Smooth muscle cell of the brain vasculature (primary cell): ENCODE data around the gene KRTAP10-12.

Experiments
- DNase-seq: peaks from one replicate; pipeline ENCODE4 v3.0.0-alpha.2; 2012; ENCODE audit warnings: low read depth, low spot score

KRTAP10-12 gene

GRCh38 chr21:44711327-44712202 is 14.6 kb downstream of the KRTAP10-12 start, which contains the start of gene TSPEAR:
Gene TSPEAR (minus strand): TSS chr21:44711572. CDS start chr21:44711514, 58 bp downstream.
- DNase-seq = no peak

DNA sequence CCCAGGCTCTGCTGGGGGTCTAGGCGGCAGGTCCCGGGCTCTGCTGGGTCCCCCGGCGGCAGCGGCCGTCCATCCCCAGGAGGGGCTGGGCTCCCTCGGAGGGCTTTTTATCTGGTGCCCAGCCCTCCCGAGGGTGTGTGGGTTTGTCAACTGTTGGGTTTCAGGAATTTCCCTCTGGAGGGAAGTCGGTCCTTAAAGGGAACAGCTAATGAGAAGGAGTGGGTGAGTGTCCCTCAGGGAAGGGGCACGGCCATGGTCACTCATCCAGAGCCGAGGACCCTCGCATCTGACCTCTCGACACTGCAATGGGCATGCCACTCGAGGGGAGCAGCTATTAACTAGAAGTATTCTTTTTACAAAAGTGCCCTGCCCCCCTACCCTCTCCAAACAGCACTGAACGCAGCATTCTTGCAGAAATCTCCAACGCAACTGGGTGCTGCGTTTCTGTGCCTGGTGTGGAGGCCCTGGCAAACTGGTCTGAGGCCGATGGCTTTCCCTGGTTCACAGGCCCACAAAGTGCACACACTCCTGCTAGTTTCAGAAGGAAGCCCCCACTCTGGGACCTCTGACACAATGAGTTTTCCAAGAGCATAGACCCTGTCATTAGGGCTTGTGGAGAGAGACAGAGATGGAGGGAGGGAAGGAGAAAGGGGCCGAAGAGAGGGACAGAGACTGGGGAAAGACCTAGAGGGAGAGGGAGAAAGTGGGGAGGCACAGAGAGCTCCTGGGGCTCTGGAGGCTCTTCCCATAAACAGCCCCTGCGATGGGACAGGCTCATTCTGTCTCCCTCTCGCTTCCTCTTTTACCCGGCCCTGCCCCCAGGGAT is 15.4 kb downstream of the KRTAP10-12 start:
- DNase-seq = no peak

- DNase-seq = no peak
Observed at GRCh38 chr21:44713130-44713529, 16.2 kb downstream of the KRTAP10-12 start.

GRCh38 chr21:44713846-44714245 is 16.9 kb downstream of the KRTAP10-12 start:
- no peak for DNase-seq

DNA sequence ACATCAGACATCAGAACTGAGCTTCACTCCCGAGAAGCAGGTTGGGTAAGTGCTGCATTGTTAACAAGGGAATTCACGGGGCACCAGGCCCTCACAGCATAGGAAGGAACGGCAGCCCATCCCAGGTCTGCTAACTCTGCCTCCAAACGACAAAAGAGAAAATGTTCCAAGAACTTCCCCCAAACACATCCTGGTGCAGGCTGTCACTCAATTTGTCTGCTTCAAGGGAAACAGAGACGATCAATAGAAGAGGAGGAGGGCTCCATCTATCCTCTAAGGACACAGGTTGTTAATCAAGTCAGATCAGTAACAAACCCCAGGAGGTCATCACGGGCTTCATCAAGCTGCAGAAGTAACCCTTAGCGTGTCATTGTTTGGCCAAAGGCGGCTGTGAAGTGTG is 17.9 kb downstream of the KRTAP10-12 start:
- DNase-seq = no peak

DNA sequence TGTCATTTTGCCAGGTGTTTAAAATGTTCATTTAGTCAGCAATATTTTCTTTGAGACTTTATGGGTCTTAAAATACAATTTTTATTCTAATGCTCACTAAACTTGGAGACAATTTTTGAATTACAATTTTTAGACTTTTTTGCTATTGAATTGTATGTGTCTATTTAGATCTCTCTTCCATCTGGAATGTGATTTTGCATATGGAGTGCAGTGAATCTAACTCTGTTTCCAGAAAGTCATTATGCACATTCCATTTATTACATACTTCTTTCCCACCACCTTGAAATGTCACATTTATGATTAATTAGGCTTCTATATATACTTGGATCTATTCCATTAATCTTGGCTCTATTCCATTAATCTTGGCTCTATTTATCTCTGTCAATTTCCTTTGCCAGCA is 20.0 kb downstream of the KRTAP10-12 start:
- DNase-seq = no peak

DNA sequence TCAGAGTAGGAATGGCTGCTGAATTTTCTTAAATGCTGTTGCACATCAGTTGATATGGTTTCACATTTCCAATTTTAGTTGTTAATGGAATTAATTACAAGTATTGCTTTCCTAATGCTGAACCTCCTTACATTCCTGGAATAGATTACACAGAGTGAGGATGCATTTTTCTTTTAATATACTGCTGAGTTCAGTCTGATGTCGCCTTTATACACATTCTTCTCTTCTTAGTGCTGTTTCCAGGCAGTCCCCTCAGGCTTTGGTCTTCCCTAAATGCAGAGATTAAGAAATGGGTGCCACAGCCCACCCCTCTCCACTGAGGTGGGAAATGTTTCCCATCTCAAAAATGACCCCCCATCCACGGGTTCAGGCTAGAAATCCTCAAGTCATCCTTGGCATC is 21.1 kb downstream of the KRTAP10-12 start:
- no peak for DNase-seq

- DNase-seq = no peak
Observed at GRCh38 chr21:44718571-44718970, 21.6 kb downstream of the KRTAP10-12 start.

DNA sequence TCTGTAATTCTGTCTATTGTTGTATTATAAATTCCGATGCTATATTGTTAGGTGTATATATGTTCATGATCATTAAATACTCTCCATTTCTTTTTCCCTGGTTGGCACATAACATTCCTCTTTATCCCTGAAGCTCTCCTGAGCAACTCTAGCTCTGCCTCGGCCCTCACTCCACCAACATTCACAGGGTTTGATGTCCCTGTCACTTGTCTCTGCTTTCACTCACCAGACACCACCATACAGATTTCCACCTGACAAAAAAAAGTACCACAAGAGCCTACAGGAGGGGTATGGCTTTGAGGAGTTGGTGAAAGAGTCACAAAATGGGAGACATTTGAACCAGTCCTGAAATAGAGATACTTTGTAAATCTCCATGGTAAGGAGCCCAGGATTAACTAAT is 23.2 kb downstream of the KRTAP10-12 start:
- no peak for DNase-seq

DNA sequence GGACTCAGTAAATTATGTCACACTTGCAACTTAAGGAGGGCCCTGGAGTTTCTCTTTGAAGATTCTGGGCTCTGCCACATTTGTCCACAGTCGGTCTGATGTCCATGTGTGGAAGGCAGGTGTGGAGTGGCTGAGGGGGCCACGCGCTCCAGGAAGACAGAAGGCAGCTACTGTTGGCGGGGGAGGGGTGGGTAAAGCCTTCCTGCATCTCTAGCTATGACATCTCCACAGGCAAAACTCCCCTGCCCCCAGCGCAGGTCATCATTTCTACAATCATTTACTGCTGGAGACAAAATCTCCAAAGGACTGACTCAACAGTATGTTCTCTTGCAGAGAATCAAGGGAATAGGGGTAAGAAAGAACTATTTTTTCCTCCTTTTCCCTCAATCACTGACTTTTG is 25.8 kb downstream of the KRTAP10-12 start:
- DNase-seq = no peak

GRCh38 chr21:44723177-44724131 is 26.5 kb downstream of the KRTAP10-12 start:
- no peak for DNase-seq

- DNase-seq = no peak
Observed at GRCh38 chr21:44724196-44724595, 27.2 kb downstream of the KRTAP10-12 start.

DNA sequence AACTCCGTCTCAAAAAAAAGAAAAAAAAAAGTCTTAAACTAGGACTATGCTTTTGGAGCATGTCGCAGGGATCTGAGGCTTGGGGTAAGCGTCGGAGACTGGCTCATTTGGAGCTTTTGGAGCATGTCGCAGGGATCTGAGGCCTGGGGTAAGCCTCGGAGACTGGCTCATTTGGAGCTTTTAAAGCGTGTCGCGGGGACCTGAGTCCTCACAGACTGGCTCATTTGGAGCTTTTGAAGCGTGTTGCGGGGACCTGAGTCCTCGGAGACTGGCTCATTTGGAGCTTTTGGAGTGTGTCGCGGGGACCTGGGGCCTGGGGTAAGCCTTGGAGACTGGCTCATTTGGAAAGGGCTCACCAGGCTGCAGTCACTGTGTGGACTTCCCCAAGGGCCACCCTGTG is 28.0 kb downstream of the KRTAP10-12 start:
- DNase-seq = no peak

- DNase-seq = no peak
Observed at GRCh38 chr21:44726826-44727225, 29.9 kb downstream of the KRTAP10-12 start.

GRCh38 chr21:44727321-44727720 is 30.3 kb downstream of the KRTAP10-12 start:
- DNase-seq = no peak

- DNase-seq = no peak
Observed at GRCh38 chr21:44727757-44728156, 30.8 kb downstream of the KRTAP10-12 start.

GRCh38 chr21:44728716-44729115 is 31.7 kb downstream of the KRTAP10-12 start:
- DNase-seq = no peak

GRCh38 chr21:44729336-44730027 is 32.5 kb downstream of the KRTAP10-12 start:
- no peak for DNase-seq

GRCh38 chr21:44730028-44730395 is 33.0 kb downstream of the KRTAP10-12 start:
- DNase-seq = no peak

- DNase-seq = no peak
Observed at GRCh38 chr21:44730951-44731579, 34.1 kb downstream of the KRTAP10-12 start.
